ENCODE measurements around the gene TMEM229B.

- no peak for TF ChIP-seq CTCF (IDR thresholded peaks at IDR 0.05)
- TF ChIP-seq POLR2A (IDR thresholded peaks at IDR 0.05): no peak
Observed at GRCh38 chr14:67426161-67426560, 62.4 kb downstream of the TMEM229B start.

Measured in right lobe of liver (tissue), 4 donors.